Esophagus squamous epithelium (tissue), 5 donors: ENCODE results near the gene YEATS4. TPM values are rescaled to one million over a fixed set of nuclear protein-coding genes. Genes with fewer than 3 reads are reported as not detected.

Experiments
- DNase-seq: peaks from one replicate; lab custom pipeline; 2025; lab: John Stamatoyannopoulos, UW
- H3K27ac ChIP-seq, 4 donors: fragments of 200-600 bp; sonication (generic); one replicate each; pipeline ENCODE4 v1.5.1; 2016 to 2019; ENCODE audit warnings: mild to moderate bottlenecking in 1 of 4
- H3K27me3 ChIP-seq, 4 donors: fragments of 200-600 bp; sonication (generic); 1 replicate in 3 of 4; 2 replicates in 1 of 4; pipeline versions ENCODE4 v1.5.1 to v1.6.0; 2017 to 2021; ENCODE audit warnings: antibody characterized with exemption in 1 of 4
- H3K36me3 ChIP-seq, 3 donors: fragments of 200-600 bp; sonication (generic); one replicate each; pipeline ENCODE4 v1.5.1; 2016 to 2019
- H3K4me1 ChIP-seq, 3 donors: fragments of 200-600 bp; sonication (generic); one replicate each; pipeline ENCODE4 v1.5.1; 2017 to 2019
- H3K4me3 ChIP-seq, 4 donors: fragments of 200-600 bp; sonication (generic); 1 replicate in 3 of 4; 2 replicates in 1 of 4; pipeline ENCODE4 v1.5.1; 2016 to 2019; ENCODE audit warnings: mild to moderate bottlenecking in 2 of 4, moderate library complexity in 1 of 4
- H3K9me3 ChIP-seq, 3 donors: fragments of 200-600 bp; sonication (generic); one replicate each; pipeline ENCODE4 v1.5.1; 2016 to 2019
- CTCF ChIP-seq, 6 experiments: fragments of 450-650 bp in 4 of 6; fragments of 200-600 bp in 2 of 6; sonication (generic) in 2 of 6; IDR thresholded peaks; one replicate each; pipeline ENCODE4 v1.5.1; 2016 to 2019; ENCODE audit warnings: antibody characterized with exemption in 6 of 6, mild to moderate bottlenecking in 4 of 6, moderate library complexity in 4 of 6
- POLR2A ChIP-seq, 4 donors: fragments of 450-650 bp; IDR thresholded peaks; one replicate each; pipeline ENCODE4 v1.6.1; 2017; ENCODE audit warnings: antibody characterized with exemption in 4 of 4, mild to moderate bottlenecking in 4 of 4, moderate library complexity in 3 of 4
- WGBS, 2 donors: methylation state at CpG; one replicate each; pipeline ENCODE4 v1.1.5; 2018; 5-methylcytosine and 5-hydroxymethylcytosine counted together
- intact Hi-C: fragments of 100-400 bp; cut with DNase I; formaldehyde crosslinking; loops from one replicate; pipeline ENCODE4 v1.15.0; 2022
- total RNA-seq, 4 donors: library from RNA; depleted of rRNA; stranded (reverse); fragments of >200 nt; gene quantifications; one replicate each; pipeline ENCODE4 v1.1.0, GENCODE V29; 2016
- donor health status: DM: yes; HTN: yes; CAD: no.

Gene YEATS4
- total RNA-seq, 4 donors from 2014 or later = 15.0 to 36.9 (median 26.2) TPM

DNA sequence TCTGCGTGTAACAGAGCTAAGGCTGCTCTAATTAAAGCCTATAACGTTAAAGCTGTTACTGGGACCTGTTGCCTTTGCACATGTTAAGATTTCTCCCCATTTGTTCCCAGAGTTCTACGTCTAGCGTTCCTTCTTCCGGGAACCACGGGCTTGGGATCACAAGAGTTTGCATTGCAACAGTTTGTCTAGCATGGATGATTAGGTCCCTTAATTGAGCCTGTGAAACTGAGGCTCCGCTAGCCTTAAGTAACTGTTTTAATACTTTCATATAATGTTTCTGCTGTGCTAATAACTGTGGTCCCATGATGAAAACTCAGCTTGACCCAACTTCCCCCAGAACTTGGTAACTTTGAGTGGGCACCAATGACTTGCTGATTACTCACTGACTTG, 28.0 kb upstream of the YEATS4 start:
- DNase-seq = no peak
- intact Hi-C loops = no loop called here
- Histone ChIP-seq H3K27me3 (peaks cover 0 to 19% (median 0%) of the 10 kb centered on the region in 4 donors), H3K9me3 (no peaks in the 10 kb centered on the region), H3K36me3 (no peaks in the 10 kb centered on the region), H3K27ac (peak overlapping the region in 2 of 4 donors; percentile 55 to 63), H3K4me3 (peak overlapping the region; percentile 9 to 50 (median 45)), H3K4me1 (peaks cover 0 to 23% (median 8%) of the 10 kb centered on the region in 3 donors)
- TF ChIP-seq POLR2A (IDR thresholded peaks at IDR 0.05) (no peak), CTCF (IDR thresholded peaks at IDR 0.05) (no peak)
- WGBS, 2 donors = 23 to 24% methylated on average over 7 of the region's 7 CpGs

GRCh38 chr12:69331909-69332684, 27.4 kb upstream of the YEATS4 start:
- no peak overlapping the region for H3K27ac ChIP-seq
- H3K36me3 ChIP-seq = no peaks in the 10 kb centered on the region
- 57 to 78% methylated on average over 11 to 20 of the region's 20 CpGs for WGBS, 2 donors
- no peaks in the 10 kb centered on the region for H3K9me3 ChIP-seq
- TF ChIP-seq CTCF (IDR thresholded peaks at IDR 0.05) (no peak), POLR2A (IDR thresholded peaks at IDR 0.05) (no peak)
- intact Hi-C loops = no loop called here
- peak overlapping the region in 1 of 4 donors; percentile 48 for H3K4me3 ChIP-seq
- no peak for DNase-seq
- H3K4me1 ChIP-seq = peaks cover 0 to 29% (median 8%) of the 10 kb centered on the region in 3 donors
- H3K27me3 ChIP-seq = peaks cover 0 to 19% (median 0%) of the 10 kb centered on the region in 4 donors

DNA sequence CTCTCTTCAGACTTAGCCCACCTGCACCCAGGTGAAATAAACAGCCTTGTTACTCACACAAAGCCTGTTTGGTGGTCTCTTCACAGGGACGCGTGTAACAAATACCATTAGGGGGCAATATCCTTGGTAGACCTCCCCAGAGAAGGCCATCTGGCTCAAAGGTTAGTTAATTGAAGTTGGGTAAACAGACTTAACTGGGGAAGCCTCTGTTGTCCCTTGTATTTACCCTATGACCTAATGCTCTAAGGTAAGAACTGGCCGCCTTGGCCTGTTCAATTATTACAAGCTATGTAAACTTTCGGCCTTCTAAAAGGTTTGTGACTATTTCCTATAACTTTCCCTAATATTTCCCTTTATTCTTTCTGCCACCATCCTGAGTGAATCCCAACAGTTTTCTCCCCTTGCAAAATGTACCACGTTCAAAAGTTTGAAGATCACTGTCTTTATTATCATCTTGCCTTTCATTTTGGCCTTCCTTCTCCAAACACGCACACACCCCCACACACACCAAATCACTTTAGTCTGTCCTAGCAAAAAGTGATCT, 26.7 kb upstream of the YEATS4 start:
- 92 to 95% methylated on average over 6 of the region's 6 CpGs for WGBS, 2 donors
- Histone ChIP-seq H3K9me3 (no peaks in the 10 kb centered on the region), H3K4me3 (no peak overlapping the region), H3K36me3 (no peaks in the 10 kb centered on the region), H3K4me1 (peaks cover 0 to 33% (median 8%) of the 10 kb centered on the region in 3 donors), H3K27ac (no peak overlapping the region), H3K27me3 (peaks cover 0 to 19% (median 0%) of the 10 kb centered on the region in 4 donors)
- intact Hi-C loops = no loop called here
- DNase-seq = no peak
- TF ChIP-seq POLR2A (IDR thresholded peaks at IDR 0.05) = no peak
- TF ChIP-seq CTCF (IDR thresholded peaks at IDR 0.05) = no peak

- Histone ChIP-seq H3K36me3 (no peaks in the 10 kb centered on the region), H3K4me3 (no peak overlapping the region), H3K27ac (no peak overlapping the region), H3K27me3 (peaks cover 0 to 14% (median 0%) of the 10 kb centered on the region in 4 donors), H3K9me3 (no peaks in the 10 kb centered on the region), H3K4me1 (peaks cover 0 to 33% (median 8%) of the 10 kb centered on the region in 3 donors)
- DNase-seq = no peak
- intact Hi-C loops = no loop called here
- TF ChIP-seq CTCF (IDR thresholded peaks at IDR 0.05) = no peak
- no peak for TF ChIP-seq POLR2A (IDR thresholded peaks at IDR 0.05)
These were observed 25.4 kb upstream of the YEATS4 start for GRCh38 chr12:69334158-69334557.
